Measurements from ENCODE around the gene GHRH.

The GHRH gene, protein sequence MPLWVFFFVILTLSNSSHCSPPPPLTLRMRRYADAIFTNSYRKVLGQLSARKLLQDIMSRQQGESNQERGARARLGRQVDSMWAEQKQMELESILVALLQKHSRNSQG

GRCh38 chr20:37261714-37262113 lies at the start of gene GHRH:
Gene GHRH (minus strand): TSS chr20:37261814. CDS start chr20:37256889, 4,925 bp downstream.
- DNase-seq (ENCODE audit: low read depth), result no peak

DNA sequence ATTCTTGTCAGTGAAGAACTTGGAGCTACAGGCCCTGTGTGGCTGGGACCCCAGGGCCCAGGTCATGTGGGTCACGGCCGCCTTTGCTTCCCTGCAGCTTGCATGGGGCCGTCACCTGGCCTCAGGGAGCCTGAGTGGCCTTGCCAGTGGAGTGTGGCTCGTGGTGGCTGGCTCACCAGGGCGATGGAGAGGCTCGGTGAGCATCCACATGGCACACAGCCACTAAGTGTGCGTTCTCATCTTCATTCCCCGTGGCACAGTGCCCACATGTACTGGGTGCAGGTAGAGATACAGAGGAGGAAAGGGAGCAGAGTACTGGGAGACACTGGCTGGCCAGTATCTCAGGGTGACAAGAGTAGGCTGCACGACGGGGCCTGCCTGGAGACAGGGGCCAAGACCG lies 49.3 kb upstream of the GHRH start:
- no peak for DNase-seq (ENCODE audit: low read depth)

- no peak for DNase-seq (ENCODE audit: low read depth)
Observed at GRCh38 chr20:37309936-37310590, 48.4 kb upstream of the GHRH start.

DNA sequence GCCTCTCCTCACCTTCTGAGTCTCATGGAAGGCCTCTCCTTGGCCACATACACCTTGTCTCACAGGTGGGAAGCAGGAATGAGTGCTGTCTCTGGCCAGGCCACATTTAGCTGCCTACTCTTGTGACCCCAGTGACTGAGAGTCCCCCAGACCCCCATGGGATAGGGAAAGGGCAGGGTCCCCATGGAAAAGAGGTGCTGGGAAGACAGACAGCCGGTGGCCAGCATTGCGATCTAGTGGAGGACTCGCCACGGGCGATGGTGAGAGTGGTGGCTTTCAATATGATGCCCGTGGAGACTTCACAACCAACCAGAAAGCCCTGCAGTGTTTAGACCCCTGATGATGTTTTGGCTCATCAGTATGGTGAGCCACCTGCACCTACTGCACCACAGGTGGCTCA lies 47.7 kb upstream of the GHRH start:
- DNase-seq (ENCODE audit: low read depth), result no peak

- no peak for DNase-seq (ENCODE audit: low read depth)
Observed at GRCh38 chr20:37308086-37309050, 46.8 kb upstream of the GHRH start.

DNA sequence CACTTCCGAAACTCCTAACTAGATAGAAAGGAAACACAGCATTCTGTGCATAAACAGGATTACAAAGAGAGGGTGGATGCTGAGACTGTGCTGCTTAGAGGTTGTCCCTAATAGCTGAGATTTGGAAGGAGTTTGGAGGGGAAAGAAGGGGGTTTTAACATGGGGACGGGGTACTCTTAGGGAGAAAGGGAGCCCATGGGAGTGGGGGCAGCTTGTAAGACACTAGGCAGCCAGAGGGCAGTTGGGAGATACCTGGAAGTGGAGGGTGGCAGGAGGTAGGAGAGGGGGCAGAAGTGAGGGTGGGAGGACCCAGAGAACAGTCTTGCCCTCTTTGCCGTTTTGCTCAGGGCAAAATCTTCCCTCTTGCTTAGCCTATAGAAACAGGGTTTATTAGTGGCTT lies 44.2 kb upstream of the GHRH start:
- no peak for DNase-seq (ENCODE audit: low read depth)

GRCh38 chr20:37305079-37305478 lies 43.5 kb upstream of the GHRH start:
- DNase-seq (ENCODE audit: low read depth), result no peak

DNA sequence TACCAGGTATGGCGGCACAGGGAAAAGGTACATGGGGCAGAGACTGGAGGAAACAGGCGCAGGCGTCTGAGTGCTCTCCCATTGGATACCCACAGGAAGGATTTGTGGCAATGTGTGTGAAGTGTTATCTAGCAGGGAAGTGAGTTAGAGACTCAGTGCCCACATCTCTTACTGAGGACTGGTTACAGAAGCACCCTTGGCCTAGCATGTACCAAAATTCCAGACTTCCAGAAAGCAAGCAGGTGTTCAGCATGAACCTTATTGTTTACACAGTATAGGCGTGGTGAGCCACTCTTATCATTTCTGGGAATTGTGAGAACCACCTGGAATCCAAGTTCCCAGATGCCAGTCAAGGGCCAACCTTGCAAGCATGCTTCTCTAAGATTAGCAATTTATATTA lies 42.0 kb upstream of the GHRH start:
- no peak for DNase-seq (ENCODE audit: low read depth)

DNA sequence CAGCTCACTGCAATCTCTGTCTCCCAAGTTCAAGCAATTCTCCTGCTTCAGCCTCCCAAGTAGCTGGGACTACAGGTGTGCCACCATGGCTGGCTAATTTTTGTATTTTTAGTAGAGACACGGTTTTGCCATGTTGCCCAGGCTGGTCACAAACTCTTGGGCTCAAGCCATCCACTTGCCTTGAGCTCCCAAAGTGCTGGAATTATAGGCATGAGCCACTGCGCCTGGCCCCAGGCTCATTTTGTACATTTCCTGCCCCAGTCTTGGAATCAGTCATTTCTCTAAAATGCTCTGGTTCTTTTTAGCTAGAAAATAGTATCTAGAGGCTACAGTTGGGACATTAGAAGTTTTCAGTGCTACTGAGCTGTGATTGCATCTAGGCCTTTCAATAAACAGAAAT lies 41.4 kb upstream of the GHRH start:
- DNase-seq (ENCODE audit: low read depth), result no peak

- no peak for DNase-seq (ENCODE audit: low read depth)
Observed at GRCh38 chr20:37301558-37301957, 39.9 kb upstream of the GHRH start.

DNA sequence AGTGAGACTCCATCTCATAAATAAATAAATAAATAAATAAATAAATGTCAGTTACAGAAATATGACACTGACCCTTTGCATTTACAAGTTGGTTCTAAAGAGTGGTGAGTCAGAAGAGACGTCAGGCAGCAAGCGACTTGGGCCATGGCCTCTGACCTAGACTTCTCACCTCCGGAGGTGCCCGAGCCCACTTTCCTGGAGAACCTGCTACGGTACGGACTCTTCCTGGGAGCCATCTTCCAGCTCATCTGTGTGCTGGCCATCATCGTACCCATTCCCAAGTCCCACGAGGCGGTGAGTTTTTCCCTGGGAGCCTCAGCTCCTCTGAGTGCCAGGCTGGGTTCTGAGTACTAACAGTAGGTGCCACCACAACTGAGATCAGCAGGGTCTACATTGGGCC lies 39.5 kb upstream of the GHRH start:
- no peak for DNase-seq (ENCODE audit: low read depth)

DNA sequence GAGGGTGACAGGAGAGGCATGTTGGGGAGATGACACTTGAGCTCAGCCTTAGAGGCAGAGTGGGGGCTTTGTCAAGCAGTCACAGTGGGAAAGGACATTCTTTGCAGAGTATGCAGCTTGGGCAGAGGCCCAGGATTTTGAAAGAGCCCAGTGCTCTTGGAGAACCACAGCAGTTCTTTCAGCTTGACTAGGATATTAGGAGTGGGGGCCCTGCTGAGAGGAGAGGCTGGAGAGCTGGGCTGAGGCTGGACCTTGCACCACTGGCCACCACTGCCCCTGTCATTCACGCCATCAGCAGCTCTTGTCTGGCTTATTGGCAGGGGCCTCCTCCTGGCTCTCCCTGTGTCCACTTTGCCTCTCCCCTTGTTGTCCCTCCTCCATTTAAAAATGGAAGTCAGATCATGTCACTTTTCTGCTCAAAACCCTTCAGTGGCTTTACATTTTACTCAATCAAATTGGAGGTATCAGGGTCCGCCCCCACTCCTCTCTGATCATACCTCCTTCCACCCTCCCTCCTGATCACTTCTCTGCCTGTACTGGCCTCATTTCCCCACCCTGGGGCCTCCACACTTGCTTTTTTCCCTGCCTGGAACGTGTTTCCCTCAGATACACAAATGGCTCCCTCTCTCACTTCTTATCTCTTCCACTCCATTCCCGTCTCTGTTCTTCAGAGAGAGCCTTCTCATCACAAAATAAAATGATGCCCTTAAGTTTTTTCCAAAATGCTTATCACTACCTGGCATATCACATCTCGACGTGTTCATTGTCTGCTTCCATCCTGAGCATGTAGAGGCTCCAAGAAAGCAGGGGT lies 38.3 kb upstream of the GHRH start:
- DNase-seq (ENCODE audit: low read depth), result no peak

DNA sequence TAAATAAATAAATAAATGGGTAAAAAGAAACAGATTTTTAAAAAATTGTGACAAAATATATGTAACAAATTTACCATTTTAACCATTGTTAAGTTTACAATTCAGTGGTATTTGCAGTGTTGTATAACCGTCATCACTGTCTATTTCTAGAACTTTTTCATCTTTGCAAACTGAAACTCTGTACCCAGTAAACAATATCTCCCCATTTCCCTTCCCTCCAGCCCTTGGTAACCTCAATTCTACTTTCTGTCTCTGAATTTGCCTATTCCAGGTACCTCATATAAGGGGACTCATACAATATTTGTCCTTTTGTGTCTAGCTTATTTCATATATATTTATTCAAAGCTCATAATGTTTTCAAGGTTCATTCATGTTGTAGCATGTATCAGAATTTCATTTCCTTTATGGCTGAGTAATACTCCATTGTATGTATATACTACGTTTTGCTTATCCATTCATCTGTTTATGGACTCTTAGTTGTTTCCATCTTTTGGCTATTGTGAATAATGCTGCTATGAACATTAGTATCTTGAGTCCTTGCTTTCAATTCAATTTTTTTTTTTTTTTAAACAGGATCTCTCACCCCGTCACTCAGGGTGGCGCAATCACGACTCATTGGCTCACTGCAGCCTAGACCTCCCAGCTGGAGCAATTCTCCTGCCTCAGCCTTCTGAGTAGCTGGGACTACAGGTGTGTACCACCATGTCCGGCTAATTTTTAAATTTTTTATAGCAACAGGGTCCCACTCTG lies 36.8 kb upstream of the GHRH start:
- no peak for DNase-seq (ENCODE audit: low read depth)

- no peak for DNase-seq (ENCODE audit: low read depth)
Observed at GRCh38 chr20:37297066-37297736, 35.6 kb upstream of the GHRH start.

- no peak for DNase-seq (ENCODE audit: low read depth)
Observed at GRCh38 chr20:37296371-37296770, 34.8 kb upstream of the GHRH start.

- DNase-seq (ENCODE audit: low read depth), result no peak
Observed at GRCh38 chr20:37295595-37295994, 34.0 kb upstream of the GHRH start.

DNA sequence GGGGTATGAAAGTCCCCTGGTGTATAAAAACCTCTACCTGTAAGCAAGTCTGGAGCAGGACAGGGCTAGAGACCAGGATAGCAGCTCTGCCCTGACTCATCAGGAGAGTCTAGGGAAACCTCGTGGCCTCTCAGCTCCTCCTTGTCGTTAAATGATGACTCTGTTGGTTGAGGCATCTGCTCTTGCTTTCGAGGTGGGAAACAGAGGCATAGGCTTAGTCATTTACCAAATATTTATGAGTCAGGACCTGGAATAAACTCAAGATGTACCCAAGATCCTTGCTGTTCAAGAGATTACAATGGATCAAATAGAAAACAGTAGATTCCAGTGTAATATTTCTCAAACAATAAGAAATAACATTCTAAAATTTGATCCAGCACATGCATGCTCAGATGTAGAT lies 33.4 kb upstream of the GHRH start:
- no peak for DNase-seq (ENCODE audit: low read depth)

DNA sequence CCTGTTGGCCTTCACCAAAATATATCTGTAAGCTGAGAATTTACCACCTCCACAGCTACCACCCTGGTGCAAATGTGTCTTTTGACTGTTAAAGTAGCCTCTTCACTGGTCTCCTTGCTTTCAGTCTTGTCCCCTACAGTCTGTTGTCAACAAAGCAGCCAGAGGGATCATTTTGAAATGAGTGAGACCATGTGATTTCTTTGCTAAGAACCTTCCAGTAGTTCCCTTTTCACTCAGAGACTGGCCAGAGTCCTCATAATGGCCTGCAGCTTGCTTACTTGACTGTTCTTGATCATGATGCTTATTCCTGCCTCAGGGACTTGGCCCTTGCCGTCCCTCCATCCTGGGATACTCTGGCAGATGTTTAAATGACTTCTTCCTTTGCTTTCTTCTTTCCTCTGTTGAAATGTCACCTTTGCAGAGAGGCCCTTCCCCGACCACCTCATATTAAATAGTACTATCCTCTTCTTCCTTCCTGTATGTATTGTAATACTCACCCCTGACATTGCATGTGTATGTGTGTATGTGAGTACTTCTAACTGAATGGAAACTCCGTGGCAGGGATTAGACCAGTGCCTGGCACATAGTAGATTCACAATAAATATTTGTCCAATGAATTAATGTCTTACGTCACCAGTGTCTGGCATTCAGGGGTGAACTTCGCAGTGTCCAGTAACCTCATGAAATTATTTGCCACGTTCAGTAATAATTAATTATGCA lies 32.8 kb upstream of the GHRH start:
- no peak for DNase-seq (ENCODE audit: low read depth)

- no peak for DNase-seq (ENCODE audit: low read depth)
Observed at GRCh38 chr20:37293301-37293943, 31.8 kb upstream of the GHRH start.

GRCh38 chr20:37291724-37292126 lies 30.1 kb upstream of the GHRH start:
- DNase-seq (ENCODE audit: low read depth), result no peak

All from activated T-cell treated with anti-CD3 and anti-CD28 coated beads for 48 hours (primary cell).